ENCODE measurements around the gene SENP5. TPM values are rescaled to one million over a fixed set of nuclear protein-coding genes. Genes with fewer than 3 reads are reported as not detected.

The SENP5 gene
- total and polyA plus RNA-seq, 4 donors = 29.0 to 64.9 (median 40.1) TPM

- H3K4me3 ChIP-seq (ENCODE audit: low read depth, low read length) = no peak overlapping the region
- 93% methylated on average over 3 of the region's 4 CpGs for WGBS (ENCODE audit: insufficient coverage)
- peaks cover 11% of the 10 kb centered on the region for H3K36me3 ChIP-seq (ENCODE audit: control insufficient read depth, insufficient read depth, low read length)
- no peaks in the 10 kb centered on the region for H3K9me3 ChIP-seq (ENCODE audit: control insufficient read depth, insufficient read depth, low read length)
- no peaks in the 10 kb centered on the region for H3K27me3 ChIP-seq (ENCODE audit: control insufficient read depth, insufficient read depth, low read length)
- no peak for DNase-seq (ENCODE audit: low read depth in 4 of 6, low spot score in 6 of 6)
- no peak overlapping the region for H3K27ac ChIP-seq (ENCODE audit: low read depth, low read length)
- H3K4me1 ChIP-seq (ENCODE audit: control insufficient read depth, insufficient read depth, low read length) = no peaks in the 10 kb centered on the region
Measured at GRCh38 chr3:196914866-196915265, 47.1 kb downstream of the SENP5 start.

GRCh38 chr3:196915375-196915774 is 47.7 kb downstream of the SENP5 start:
- no peak overlapping the region for H3K27ac ChIP-seq (ENCODE audit: low read depth, low read length)
- no peaks in the 10 kb centered on the region for H3K27me3 ChIP-seq (ENCODE audit: control insufficient read depth, insufficient read depth, low read length)
- DNase-seq (ENCODE audit: low read depth in 4 of 6, low spot score in 6 of 6) = no peak
- H3K36me3 ChIP-seq (ENCODE audit: control insufficient read depth, insufficient read depth, low read length) = peaks cover 11% of the 10 kb centered on the region
- H3K4me3 ChIP-seq (ENCODE audit: low read depth, low read length) = no peak overlapping the region
- no peaks in the 10 kb centered on the region for H3K4me1 ChIP-seq (ENCODE audit: control insufficient read depth, insufficient read depth, low read length)
- WGBS (ENCODE audit: insufficient coverage) = no CpG with 5 or more reads among the region's 3 CpGs
- no peaks in the 10 kb centered on the region for H3K9me3 ChIP-seq (ENCODE audit: control insufficient read depth, insufficient read depth, low read length)

DNA sequence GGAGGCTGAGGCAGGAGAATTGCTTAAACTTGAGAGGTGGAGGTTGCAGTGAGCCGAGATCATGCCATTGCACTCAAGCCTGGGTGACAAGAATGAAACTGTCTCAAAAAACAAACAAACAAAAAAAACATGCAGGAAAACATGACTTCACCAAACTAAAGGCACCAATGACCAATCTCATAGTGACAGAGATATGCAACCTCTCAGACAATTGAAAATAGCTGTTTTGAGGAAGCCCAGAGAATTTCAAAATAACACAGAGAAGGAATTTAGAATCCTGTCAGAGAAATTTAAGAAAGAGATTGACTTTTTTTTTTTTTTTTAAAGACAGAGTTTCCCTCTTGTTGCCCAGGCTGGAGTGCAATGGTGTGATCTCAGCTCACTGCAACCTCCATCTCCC is 48.5 kb downstream of the SENP5 start:
- 100% methylated on average over 1 of the region's 1 CpG for WGBS (ENCODE audit: insufficient coverage)
- DNase-seq (ENCODE audit: low read depth in 4 of 6, low spot score in 6 of 6) = no peak
- H3K36me3 ChIP-seq (ENCODE audit: control insufficient read depth, insufficient read depth, low read length) = peaks cover 11% of the 10 kb centered on the region
- H3K9me3 ChIP-seq (ENCODE audit: control insufficient read depth, insufficient read depth, low read length) = no peaks in the 10 kb centered on the region
- no peaks in the 10 kb centered on the region for H3K27me3 ChIP-seq (ENCODE audit: control insufficient read depth, insufficient read depth, low read length)
- no peak overlapping the region for H3K4me3 ChIP-seq (ENCODE audit: low read depth, low read length)
- H3K27ac ChIP-seq (ENCODE audit: low read depth, low read length) = no peak overlapping the region
- H3K4me1 ChIP-seq (ENCODE audit: control insufficient read depth, insufficient read depth, low read length) = no peaks in the 10 kb centered on the region

GRCh38 chr3:196916995-196917394 is 49.3 kb downstream of the SENP5 start:
- WGBS (ENCODE audit: insufficient coverage) = 100% methylated on average over 2 of the region's 3 CpGs
- Histone ChIP-seq H3K4me1 (ENCODE audit: control insufficient read depth, insufficient read depth, low read length) (no peaks in the 10 kb centered on the region), H3K36me3 (ENCODE audit: control insufficient read depth, insufficient read depth, low read length) (peaks cover 11% of the 10 kb centered on the region), H3K4me3 (ENCODE audit: low read depth, low read length) (no peak overlapping the region), H3K9me3 (ENCODE audit: control insufficient read depth, insufficient read depth, low read length) (no peaks in the 10 kb centered on the region), H3K27ac (ENCODE audit: low read depth, low read length) (no peak overlapping the region), H3K27me3 (ENCODE audit: control insufficient read depth, insufficient read depth, low read length) (no peaks in the 10 kb centered on the region)
- no peak for DNase-seq (ENCODE audit: low read depth in 4 of 6, low spot score in 6 of 6)

DNA sequence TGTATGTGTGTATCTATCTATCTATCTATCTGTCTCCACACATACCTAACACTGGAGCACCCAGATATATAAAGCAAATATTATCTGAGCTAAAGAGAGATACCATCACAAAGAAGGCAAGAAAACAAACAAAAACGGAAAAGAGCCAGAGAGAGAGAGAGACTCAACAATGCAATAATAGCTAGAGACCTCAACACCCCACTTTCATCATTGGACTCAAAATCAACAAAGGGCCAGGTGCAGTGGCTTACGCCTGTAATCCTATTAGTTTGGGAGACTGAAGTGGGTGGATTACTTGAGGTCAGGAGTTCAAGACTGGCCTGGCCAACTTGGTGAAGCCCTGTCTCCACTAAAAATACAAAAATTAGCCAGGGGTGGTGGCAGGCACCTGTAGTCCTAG is 51.2 kb downstream of the SENP5 start:
- Histone ChIP-seq H3K27me3 (ENCODE audit: control insufficient read depth, insufficient read depth, low read length) (no peaks in the 10 kb centered on the region), H3K27ac (ENCODE audit: low read depth, low read length) (no peak overlapping the region), H3K4me3 (ENCODE audit: low read depth, low read length) (no peak overlapping the region), H3K36me3 (ENCODE audit: control insufficient read depth, insufficient read depth, low read length) (peaks cover 16% of the 10 kb centered on the region), H3K9me3 (ENCODE audit: control insufficient read depth, insufficient read depth, low read length) (no peaks in the 10 kb centered on the region), H3K4me1 (ENCODE audit: control insufficient read depth, insufficient read depth, low read length) (no peaks in the 10 kb centered on the region)
- DNase-seq (ENCODE audit: low read depth in 4 of 6, low spot score in 6 of 6) = no peak
- WGBS (ENCODE audit: insufficient coverage) = 100% methylated on average over 1 of the region's 2 CpGs

- H3K27ac ChIP-seq (ENCODE audit: low read depth, low read length) = no peak overlapping the region
- H3K27me3 ChIP-seq (ENCODE audit: control insufficient read depth, insufficient read depth, low read length) = no peaks in the 10 kb centered on the region
- H3K36me3 ChIP-seq (ENCODE audit: control insufficient read depth, insufficient read depth, low read length) = peaks cover 11% of the 10 kb centered on the region
- no peak for DNase-seq (ENCODE audit: low read depth in 4 of 6, low spot score in 6 of 6)
- 100% methylated on average over 1 of the region's 2 CpGs for WGBS (ENCODE audit: insufficient coverage)
- no peaks in the 10 kb centered on the region for H3K9me3 ChIP-seq (ENCODE audit: control insufficient read depth, insufficient read depth, low read length)
- H3K4me1 ChIP-seq (ENCODE audit: control insufficient read depth, insufficient read depth, low read length) = no peaks in the 10 kb centered on the region
- H3K4me3 ChIP-seq (ENCODE audit: low read depth, low read length) = no peak overlapping the region
Measured at GRCh38 chr3:196920733-196921132, 53.0 kb downstream of the SENP5 start.

GRCh38 chr3:196927571-196928453 is 60.1 kb downstream of the SENP5 start:
- Histone ChIP-seq H3K9me3 (ENCODE audit: control insufficient read depth, insufficient read depth, low read length) (no peaks in the 10 kb centered on the region), H3K27me3 (ENCODE audit: control insufficient read depth, insufficient read depth, low read length) (no peaks in the 10 kb centered on the region), H3K36me3 (ENCODE audit: control insufficient read depth, insufficient read depth, low read length) (peaks cover 6% of the 10 kb centered on the region), H3K4me3 (ENCODE audit: low read depth, low read length) (no peak overlapping the region), H3K27ac (ENCODE audit: low read depth, low read length) (no peak overlapping the region), H3K4me1 (ENCODE audit: control insufficient read depth, insufficient read depth, low read length) (no peaks in the 10 kb centered on the region)
- DNase-seq (ENCODE audit: low read depth in 4 of 6, low spot score in 6 of 6) = no peak
- WGBS (ENCODE audit: insufficient coverage) = 93% methylated on average over 3 of the region's 7 CpGs

DNA sequence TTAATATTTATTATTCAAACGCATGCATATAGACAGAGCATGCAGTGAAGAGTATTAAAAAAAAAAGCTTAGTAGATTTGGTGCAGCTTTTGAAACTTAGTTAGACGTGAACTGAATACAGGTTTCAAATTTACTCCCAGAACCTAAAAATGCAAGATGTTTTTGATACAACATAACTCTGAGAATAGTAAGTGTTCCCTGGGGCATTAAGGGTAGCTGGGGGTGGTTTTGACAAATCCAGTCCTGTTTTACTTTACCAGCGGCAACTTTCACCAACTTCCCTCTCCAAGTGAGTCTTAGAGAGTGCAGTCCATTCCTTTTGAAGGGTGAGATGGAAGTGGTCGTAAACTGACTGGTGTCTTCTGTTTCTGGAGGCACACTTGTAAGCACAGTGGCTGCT is 63.4 kb downstream of the SENP5 start:
- Histone ChIP-seq H3K9me3 (ENCODE audit: control insufficient read depth, insufficient read depth, low read length) (no peaks in the 10 kb centered on the region), H3K36me3 (ENCODE audit: control insufficient read depth, insufficient read depth, low read length) (peaks cover 24% of the 10 kb centered on the region), H3K4me3 (ENCODE audit: low read depth, low read length) (no peak overlapping the region), H3K27ac (ENCODE audit: low read depth, low read length) (no peak overlapping the region), H3K27me3 (ENCODE audit: control insufficient read depth, insufficient read depth, low read length) (no peaks in the 10 kb centered on the region), H3K4me1 (ENCODE audit: control insufficient read depth, insufficient read depth, low read length) (no peaks in the 10 kb centered on the region)
- DNase-seq (ENCODE audit: low read depth in 4 of 6, low spot score in 6 of 6) = no peak
- 100% methylated on average over 1 of the region's 4 CpGs for WGBS (ENCODE audit: insufficient coverage)

GRCh38 chr3:196931828-196932587 is 64.3 kb downstream of the SENP5 start:
- Histone ChIP-seq H3K36me3 (ENCODE audit: control insufficient read depth, insufficient read depth, low read length) (peaks cover 32% of the 10 kb centered on the region), H3K4me3 (ENCODE audit: low read depth, low read length) (no peak overlapping the region), H3K27me3 (ENCODE audit: control insufficient read depth, insufficient read depth, low read length) (no peaks in the 10 kb centered on the region), H3K4me1 (ENCODE audit: control insufficient read depth, insufficient read depth, low read length) (no peaks in the 10 kb centered on the region), H3K9me3 (ENCODE audit: control insufficient read depth, insufficient read depth, low read length) (no peaks in the 10 kb centered on the region), H3K27ac (ENCODE audit: low read depth, low read length) (no peak overlapping the region)
- 89% methylated on average over 7 of the region's 12 CpGs for WGBS (ENCODE audit: insufficient coverage)
- DNase-seq (ENCODE audit: low read depth in 4 of 6, low spot score in 6 of 6) = no peak

All from spinal cord (tissue), 10 donors.